A549 (cell line): ENCODE data around the gene MFAP1. TPM values are rescaled to one million over a fixed set of nuclear protein-coding genes. Genes with fewer than 3 reads are reported as not detected.

Source experiments
- ATAC-seq, 2 experiments: fragments of 200-7000 bp in 1 of 2; fragments of >200 bp in 1 of 2; cut with Nextera tagmentation in 1 of 2; cut with Tn5 transposase in 1 of 2; 3 replicates each; pipeline versions ENCODE4 v1.8.0 to v1.9.1; 2018 to 2020; ENCODE audit warnings: mild to moderate bottlenecking in 1 of 2, moderate library complexity in 1 of 2
- CTCF ChIA-PET: fragments of 300-600 bp; sonication (Branson Sonifier 250); formaldehyde crosslinking; extraction: SDS; loops from one replicate; lab custom pipeline; 2021; ENCODE audit warnings: antibody characterized with exemption, inconsistent platforms; lab: Yijun Ruan, JAX
- POLR2A ChIA-PET: fragments of 350-600 bp; formaldehyde crosslinking; extraction: SDS; loops from one replicate; lab custom pipeline; 2021; ENCODE audit warnings: antibody characterized with exemption, inconsistent platforms; lab: Yijun Ruan, JAX
- DNase-seq, 2 experiments: peaks; one replicate each; pipeline versions ENCODE4 v3.0.0 to v3.0.0-alpha.2; 2011 to 2016; ENCODE audit warnings: low read depth in 1 of 2, low spot score in 1 of 2
- FAIRE-seq: peaks from 2 replicates; lab custom pipeline; 2011; peaks lifted over from hg19 to GRCh38; lab: Jason Lieb, UNC
- H3K27ac ChIP-seq, 2 experiments: fragments of >200 bp; sonication (Bioruptor Twin); formaldehyde crosslinking; 3 replicates each; pipeline ENCODE4 v1.5.1; 2016 to 2017
- H3K4me1 ChIP-seq: fragments of >200 bp; sonication (Bioruptor Twin); formaldehyde crosslinking; 3 replicates; pipeline ENCODE4 v1.6.1; 2016
- H3K4me2 ChIP-seq: fragments of >200 bp; sonication (Bioruptor Twin); formaldehyde crosslinking; 3 replicates; pipeline ENCODE4 v1.6.1; 2016
- H3K4me3 ChIP-seq: fragments of >200 bp; sonication (Bioruptor Twin); formaldehyde crosslinking; 3 replicates; pipeline ENCODE4 v1.5.1; 2016
- H3K9me3 ChIP-seq: fragments of >200 bp; sonication (Bioruptor Twin); formaldehyde crosslinking; 3 replicates; pipeline ENCODE4 v1.6.1; 2016
- BCL3 ChIP-seq: fragments of >200 bp; sonication (Bioruptor Twin); formaldehyde crosslinking; IDR thresholded peaks from 3 replicates; pipeline ENCODE4 v1.6.1; 2016
- E2F6 ChIP-seq: IDR thresholded peaks from 2 replicates; pipeline ENCODE4 v1.6.1; 2012; ENCODE audit warnings: low read depth, borderline replicate concordance
- EP300 ChIP-seq, 2 experiments: fragments of >200 bp; sonication (Bioruptor Twin); formaldehyde crosslinking; IDR thresholded peaks; 2 replicates in 1 of 2; 3 replicates in 1 of 2; pipeline ENCODE4 v1.6.1; 2016 to 2017
- ESRRA ChIP-seq: fragments of 150-350 bp; IDR thresholded peaks from 2 replicates; pipeline ENCODE4 v1.6.1; 2014; ENCODE audit warnings: mild to moderate bottlenecking, low read length, borderline replicate concordance
- FOSL2 ChIP-seq, 2 experiments: fragments of 450-650 bp in 1 of 2; fragments of >200 bp in 1 of 2; sonication (Bioruptor Twin) in 1 of 2; formaldehyde crosslinking; IDR thresholded peaks; 2 replicates each; pipeline versions ENCODE4 v1.5.0 to v1.6.1; 2016 to 2020; ENCODE audit warnings: mild to moderate bottlenecking in 1 of 2, moderate library complexity in 1 of 2
- GATA3 ChIP-seq: IDR thresholded peaks from 2 replicates; pipeline ENCODE4 v1.6.1; 2012; ENCODE audit warnings: borderline replicate concordance
- HDAC2 ChIP-seq: fragments of 200-600 bp; sonication (generic); IDR thresholded peaks from 2 replicates; pipeline ENCODE4 v1.6.1; 2016
- HES2 ChIP-seq: fragments of >200 bp; sonication (Bioruptor Twin); formaldehyde crosslinking; IDR thresholded peaks from 2 replicates; pipeline ENCODE4 v1.6.1; 2016
- HEYL ChIP-seq: fragments of 250-450 bp; sonication (Bioruptor Pico); IDR thresholded peaks from 2 replicates; pipeline ENCODE4 v1.8.0; 2021; ENCODE audit warnings: mild to moderate bottlenecking, moderate library complexity
- HOXB13 ChIP-seq: fragments of 250-450 bp; sonication (Bioruptor Pico); IDR thresholded peaks from 2 replicates; pipeline ENCODE4 v1.5.0; 2020; ENCODE audit warnings: low read depth, mild to moderate bottlenecking, moderate library complexity
- JUN ChIP-seq, 2 experiments: fragments of >200 bp; sonication (Bioruptor Twin); formaldehyde crosslinking; IDR thresholded peaks; 2 replicates in 1 of 2; 3 replicates in 1 of 2; pipeline ENCODE4 v1.6.1; 2016 to 2017
- JUNB ChIP-seq: fragments of >200 bp; sonication (Bioruptor Twin); formaldehyde crosslinking; IDR thresholded peaks from 2 replicates; pipeline ENCODE4 v1.6.1; 2016
- KDM1A ChIP-seq: fragments of 200-600 bp; sonication (generic); IDR thresholded peaks from 2 replicates; pipeline ENCODE4 v1.6.1; 2016; ENCODE audit warnings: low read depth, mild to moderate bottlenecking
- MAX ChIP-seq: IDR thresholded peaks from 2 replicates; pipeline ENCODE4 v1.6.1; 2012
- NPAS2 ChIP-seq: fragments of 250-450 bp; sonication (Bioruptor Pico); IDR thresholded peaks from 2 replicates; pipeline ENCODE4 v1.8.0; 2022; ENCODE audit warnings: mild to moderate bottlenecking, moderate library complexity, borderline replicate concordance
- PHF8 ChIP-seq: fragments of 200-600 bp; sonication (generic); IDR thresholded peaks from 2 replicates; pipeline ENCODE4 v1.6.1; 2016; ENCODE audit warnings: low read depth, mild to moderate bottlenecking, antibody characterized with exemption, moderate library complexity, borderline replicate concordance
- POLR2A ChIP-seq: IDR thresholded peaks from 2 replicates; pipeline ENCODE4 v1.6.1; 2012; ENCODE audit warnings: mild to moderate bottlenecking, low read length
- RAD21 ChIP-seq, 2 experiments: fragments of >200 bp in 1 of 2; sonication (Bioruptor Twin) in 1 of 2; formaldehyde crosslinking in 1 of 2; IDR thresholded peaks in 1 of 2; conservative IDR thresholded peaks in 1 of 2; 2 replicates in 1 of 2; 3 replicates in 1 of 2; pipeline ENCODE4 v1.6.1; 2012 to 2018; ENCODE audit warnings: inconsistent platforms in 1 of 2
- REST ChIP-seq: fragments of 200-600 bp; sonication (generic); IDR thresholded peaks from 2 replicates; pipeline ENCODE4 v1.6.1; 2016; ENCODE audit warnings: antibody characterized with exemption, mild to moderate bottlenecking, moderate library complexity
- RFX5 ChIP-seq: fragments of 450-650 bp; IDR thresholded peaks from 2 replicates; pipeline ENCODE4 v1.7.1; 2014; ENCODE audit warnings: antibody characterized with exemption, mild to moderate bottlenecking, moderate library complexity
- SMC3 ChIP-seq: fragments of >200 bp; sonication (Bioruptor Twin); formaldehyde crosslinking; IDR thresholded peaks from 3 replicates; pipeline ENCODE4 v1.6.1; 2018; ENCODE audit warnings: inconsistent platforms
- ZC3H11A ChIP-seq: fragments of 450-650 bp; IDR thresholded peaks from 2 replicates; pipeline ENCODE4 v1.6.1; 2014; ENCODE audit warnings: antibody characterized with exemption, mild to moderate bottlenecking
- ZFP36 ChIP-seq: fragments of 450-650 bp; IDR thresholded peaks from 2 replicates; pipeline ENCODE4 v1.6.1; 2014; ENCODE audit warnings: borderline replicate concordance; ENCODE audit not compliant: partially characterized antibody
- WGBS: methylation state at CpG from one replicate; pipeline ENCODE4 v1.1.6; 2017; ENCODE audit errors: missing lambda C conversion rate; 5-methylcytosine and 5-hydroxymethylcytosine counted together
- polyA minus RNA-seq: library from RNA; depleted of rRNA, polyadenylated mRNA; stranded (reverse); fragments of >200 nt; gene quantifications from 2 replicates; pipeline ENCODE4 v1.2.3, GENCODE V29; 2011; rRNA and poly(A)+ RNA removed
- polyA plus RNA-seq, 4 experiments: library from polyadenylated mRNA; depleted of rRNA in 3 of 4; stranded (reverse); fragments of >200 nt; fragmentation: RNase III in 1 of 4; extraction: RNeasy Plus Mini Kit Qiagen cat#74134 plus additional on column Dnase treatment in 1 of 4; gene quantifications; 2 replicates in 3 of 4; 3 replicates in 1 of 4; pipeline ENCODE4 v1.2.3, GENCODE V29; 2011 to 2017

Gene MFAP1
- polyA plus RNA-seq (2011; rRNA removed) (22.5 and 31.7 TPM in 2 replicates), polyA plus RNA-seq (2017; fragmentation: RNase III; extraction: RNeasy Plus Mini Kit Qiagen cat#74134 plus additional on column Dnase treatment) (37.4 to 40.3 TPM (median 40.1 TPM) in 3 replicates), polyA minus RNA-seq (12.5 and 12.7 TPM in 2 replicates)
- 8.0 and 10.5 TPM in 2 replicates for polyA plus RNA-seq (2012; cell fraction: cytosol; rRNA removed)
- polyA plus RNA-seq (2012; cell fraction: nucleus; rRNA removed), result 5.2 and 6.8 TPM in 2 replicates

- TF ChIP-seq REST (no peak), NPAS2 (CRISPR knock-in tag) (no peak), PHF8 (peak; percentile 67; the same call in 1 of the 2 replicates), HES2 (no peak), EP300 (IDR thresholded peaks at IDR 0.05) (no peak), E2F6 (peak; percentile 100), SMC3 (no peak), RFX5 (0 out of 2 replicates have a peak, but pooled peaks have one; percentile 21), ZFP36 (no peak), POLR2A (peak; percentile 66), BCL3 (peak; percentile 57; the same call in 1 of the 3 replicates), MAX (peak; percentile 98), ESRRA (no peak), JUN (IDR thresholded peaks at IDR 0.05) (peak; percentile 52 to 71; a peak in 2 of 5 replicates)
- peak; percentile 90 to 96 for DNase-seq
- CTCF ChIA-PET, result no interaction called here
- H3K4me2 ChIP-seq, result peak within 1 kb of the TSS; percentile 88
- POLR2A ChIA-PET, result interaction anchor here (0.8 to 1.2 kb wide), 7 partner anchors 20 to 888 kb away, joined by 3 to 7 read pairs (median 4); partner anchors contain the start of genes ELL3, HYPK and SERINC4
- FAIRE-seq, result peak; percentile 67
- peak within 1 kb of the TSS; percentile 77 for H3K4me3 ChIP-seq
- no peaks in the 10 kb centered on the region for H3K9me3 ChIP-seq
- 9% methylated on average over 46 of the region's 46 CpGs for WGBS
- H3K4me1 ChIP-seq, result peaks cover 18% of the 10 kb centered on the region; the same call in 2 of the 3 replicates
- peak; percentile 89 to 94 for ATAC-seq
- H3K27ac ChIP-seq, result peak within 1 kb of the TSS; percentile 82 to 92
Measured at GRCh38 chr15:43824302-43825246, at the start of gene MFAP1. Gene MFAP1 (minus strand): TSS chr15:43824690. CDS start chr15:43824569, 121 bp downstream.

GRCh38 chr15:43873651-43874050, 49.2 kb upstream of the MFAP1 start:
- FAIRE-seq, result no peak
- POLR2A ChIA-PET, result no interaction called here

More at GRCh38 chr15:43873651-43874050, 49.2 kb upstream of the MFAP1 start:
- ATAC-seq, result no peak
- H3K4me3 ChIP-seq, result no peak overlapping the region
- no peaks in the 10 kb centered on the region for H3K9me3 ChIP-seq
- TF ChIP-seq HEYL (CRISPR knock-in tag), result no peak
- TF ChIP-seq ZC3H11A, result no peak
- no peak for TF ChIP-seq E2F6
- no peak for TF ChIP-seq JUNB
- no peak for TF ChIP-seq ZFP36
- no peak for TF ChIP-seq RAD21 (conservative IDR thresholded peaks at IDR 0.05 in 1 of 2, IDR thresholded peaks at IDR 0.05 in 1 of 2)
- no peak for TF ChIP-seq JUN (IDR thresholded peaks at IDR 0.05)
- no peak for TF ChIP-seq HDAC2
- TF ChIP-seq PHF8, result no peak
- TF ChIP-seq FOSL2 (IDR thresholded peaks at IDR 0.05), result no peak
- no peak for TF ChIP-seq FOSL2 (CRISPR knock-in tag; IDR thresholded peaks at IDR 0.05)
- no peak for TF ChIP-seq KDM1A
- no peak for TF ChIP-seq GATA3
- TF ChIP-seq HOXB13, result no peak
- CTCF ChIA-PET, result interaction anchor here (0.9 to 2.0 kb wide), 4 partner anchors 12 to 347 kb away, joined by 3 to 7 read pairs (median 4); no protein-coding TSS in a partner anchor
- 92% methylated on average over 10 of the region's 10 CpGs for WGBS
- no peak for DNase-seq
- H3K4me2 ChIP-seq, result no peak overlapping the region
- H3K4me1 ChIP-seq, result no peaks in the 10 kb centered on the region
- H3K27ac ChIP-seq, result no peak overlapping the region
